Ishikawa (cell line): ENCODE results near the gene CARD8.

Experiments used
- CEBPB ChIP-seq: IDR thresholded peaks from 2 replicates; pipeline ENCODE4 v1.6.1; 2012
- EGR1 ChIP-seq: IDR thresholded peaks from 2 replicates; pipeline ENCODE4 v1.6.1; 2012
- EP300 ChIP-seq: IDR thresholded peaks from 2 replicates; pipeline ENCODE4 v1.6.1; 2012; ENCODE audit warnings: borderline replicate concordance
- RAD21 ChIP-seq: IDR thresholded peaks from 2 replicates; pipeline ENCODE4 v1.6.1; 2012; ENCODE audit warnings: low read depth
- TEAD4 ChIP-seq: IDR thresholded peaks from 2 replicates; pipeline ENCODE4 v1.6.1; 2012

DNA sequence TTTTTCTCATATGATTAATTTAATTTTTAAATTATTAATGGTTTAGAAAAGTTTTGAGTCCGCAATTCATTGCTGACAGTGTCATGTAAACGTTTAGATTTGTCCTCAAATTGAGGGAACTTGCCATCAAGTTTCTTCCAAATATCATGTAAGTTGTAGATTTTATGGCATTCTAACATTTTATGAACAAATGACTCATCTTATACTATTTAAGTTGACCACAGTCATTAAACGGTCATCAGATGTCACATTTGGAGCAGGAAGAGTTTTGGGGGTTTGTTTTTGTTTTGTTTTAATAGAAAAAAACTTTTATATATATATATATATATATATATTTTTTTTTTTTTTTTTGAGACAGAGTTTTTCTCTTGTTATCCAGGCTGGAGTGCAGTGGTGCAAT is 18.5 kb upstream of the CARD8 start:
- TF ChIP-seq CEBPB (no peak), EGR1 (no peak), EP300 (no peak), TEAD4 (no peak), RAD21 (no peak)
